GOT3 (cell line): Measurements from ENCODE around the gene CELSR1.

Source experiments
- DNase-seq: peaks from one replicate; lab custom pipeline; 2025; ENCODE audit warnings: mixed read lengths; lab: John Stamatoyannopoulos, UW

CELSR1 gene

GRCh38 chr22:46348099-46348695 lies 189.2 kb downstream of the CELSR1 start:
- DNase-seq: no peak

DNA sequence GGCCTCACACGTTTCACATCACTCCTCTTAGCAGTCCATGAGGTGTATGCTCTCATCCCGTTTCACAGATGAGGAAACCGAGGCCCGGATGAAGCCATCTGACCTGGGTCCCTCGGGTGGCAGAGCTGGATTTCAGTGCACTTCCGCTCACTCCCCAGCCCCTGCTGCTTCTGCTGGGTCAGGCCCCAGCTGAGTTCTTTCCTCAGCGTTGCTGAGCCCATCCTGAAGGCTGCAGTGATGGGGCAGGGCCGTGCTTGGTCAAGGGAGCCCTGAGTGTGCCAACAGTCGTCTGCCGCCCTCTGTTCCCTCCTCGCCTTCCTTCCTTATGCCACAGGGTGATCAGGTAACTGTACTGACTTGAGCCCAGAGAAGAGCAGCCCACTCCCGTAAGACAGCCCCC lies 189.8 kb downstream of the CELSR1 start:
- DNase-seq: no peak

GRCh38 chr22:46346680-46347405 lies 190.6 kb downstream of the CELSR1 start:
- DNase-seq: no peak

DNA sequence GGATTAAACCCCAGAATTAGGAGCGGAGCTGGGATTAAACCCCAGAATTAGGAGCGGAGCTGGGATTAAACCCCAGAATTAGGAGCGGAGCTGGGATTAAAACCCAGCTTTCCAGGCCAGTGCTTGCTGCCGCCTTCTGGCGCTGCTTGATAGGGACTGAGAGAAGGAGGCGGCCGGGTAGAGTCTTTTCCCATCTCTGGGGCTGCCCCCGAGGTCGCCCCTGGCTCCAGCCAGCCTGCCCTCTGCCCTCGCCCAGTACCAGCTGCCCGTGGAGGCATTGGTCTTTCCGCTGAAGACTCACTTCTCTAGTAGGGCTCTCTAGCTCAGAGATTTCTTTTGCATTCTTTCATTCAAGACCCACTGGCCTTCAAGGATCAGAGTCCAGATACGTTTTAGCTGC lies 196.7 kb downstream of the CELSR1 start:
- DNase-seq: no peak

DNA sequence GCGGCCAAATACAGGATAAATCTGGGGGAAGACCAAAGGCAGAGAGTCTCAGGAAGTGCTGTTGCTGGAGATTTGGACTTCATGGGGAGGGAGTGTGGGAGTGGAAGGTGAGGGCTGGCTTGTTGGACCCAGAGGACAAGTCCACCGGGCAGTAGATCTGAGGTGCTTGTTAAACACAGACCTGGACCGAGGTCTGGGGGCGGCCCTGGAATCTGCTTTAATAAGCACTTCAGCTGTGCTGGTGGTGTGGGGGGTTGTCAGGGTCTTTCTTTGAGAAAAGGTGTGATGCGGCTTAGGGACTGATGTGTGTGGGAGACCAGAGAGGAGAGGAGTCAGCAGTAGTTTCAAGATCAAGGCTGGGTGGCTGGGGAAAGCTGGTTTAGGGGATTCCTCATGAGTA lies 197.5 kb downstream of the CELSR1 start:
- DNase-seq: no peak

- no peak for DNase-seq
Measured at GRCh38 chr22:46338636-46339035, 198.8 kb downstream of the CELSR1 start.

DNA sequence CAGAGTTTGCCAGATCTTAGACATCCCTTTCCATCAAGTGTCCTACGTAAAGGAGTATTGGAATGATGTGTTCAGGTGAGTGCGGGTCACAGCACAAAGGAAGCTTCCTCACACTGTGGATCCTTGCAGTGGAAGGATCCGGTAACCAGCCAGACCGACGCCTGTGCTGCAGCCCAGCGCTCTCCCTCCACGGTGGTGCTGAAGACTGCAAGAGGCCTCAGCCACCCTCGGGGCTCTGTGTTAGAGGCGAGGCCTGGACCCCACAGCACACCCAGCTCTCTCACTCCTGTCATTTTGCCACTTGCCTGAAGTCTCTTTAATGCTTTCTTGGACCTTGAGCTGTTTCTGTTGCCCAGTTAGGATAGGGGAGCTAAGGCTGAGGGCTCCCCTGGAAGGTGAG lies 199.6 kb downstream of the CELSR1 start:
- DNase-seq: no peak

DNA sequence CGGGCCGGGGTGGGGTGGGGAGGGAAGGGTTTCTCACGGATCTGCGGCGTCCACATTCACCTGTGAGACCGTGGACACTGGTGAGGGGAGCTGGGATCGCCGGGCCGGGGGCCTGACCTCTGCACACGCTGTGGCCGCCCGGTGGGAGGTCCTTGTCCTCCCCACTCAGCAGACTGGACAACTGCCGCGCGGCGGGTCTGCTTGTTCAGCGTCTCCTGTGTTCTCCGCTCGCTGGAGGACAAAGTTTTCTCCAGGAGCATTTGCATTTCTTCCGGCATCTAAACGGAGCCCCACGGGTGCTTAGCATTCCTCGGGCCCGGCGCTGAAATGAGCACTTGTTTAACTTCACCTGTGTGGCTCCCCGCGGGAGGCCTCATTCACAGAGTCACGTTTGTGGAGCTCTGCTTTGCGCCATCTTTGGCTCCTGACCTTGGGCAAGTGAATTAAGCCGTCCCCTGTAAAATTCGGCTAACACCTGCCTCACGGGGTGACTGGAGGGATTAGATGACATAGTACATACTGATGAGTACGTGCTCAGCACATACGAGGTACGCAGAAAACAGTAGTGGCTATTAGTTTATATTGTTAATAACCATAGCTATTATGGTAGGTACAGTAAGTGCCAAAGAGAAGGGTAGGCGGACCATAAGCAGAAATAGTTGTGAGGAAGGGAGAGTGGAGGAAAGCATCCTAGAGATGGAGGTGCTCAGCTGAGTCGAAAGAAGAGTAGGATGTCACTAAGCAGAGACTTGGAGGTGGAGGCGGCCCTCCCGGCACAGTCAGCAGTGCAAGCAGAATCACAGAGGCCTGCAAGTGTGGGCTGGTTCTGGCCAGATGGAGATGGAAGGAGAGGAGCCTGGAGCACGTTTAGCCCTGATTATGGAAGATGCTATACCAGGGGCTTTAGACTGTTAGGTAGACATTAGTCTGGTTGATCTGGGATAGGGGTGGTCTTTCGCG lies 201.0 kb downstream of the CELSR1 start:
- no peak for DNase-seq

GRCh38 chr22:46335201-46336118 lies 202.0 kb downstream of the CELSR1 start, which contains the start of gene TRMU:
TSS of gene TRMU (plus strand) at chr22:46335714. CDS start at chr22:46335765, 51 bp downstream.
- peak; percentile 37 for DNase-seq

DNA sequence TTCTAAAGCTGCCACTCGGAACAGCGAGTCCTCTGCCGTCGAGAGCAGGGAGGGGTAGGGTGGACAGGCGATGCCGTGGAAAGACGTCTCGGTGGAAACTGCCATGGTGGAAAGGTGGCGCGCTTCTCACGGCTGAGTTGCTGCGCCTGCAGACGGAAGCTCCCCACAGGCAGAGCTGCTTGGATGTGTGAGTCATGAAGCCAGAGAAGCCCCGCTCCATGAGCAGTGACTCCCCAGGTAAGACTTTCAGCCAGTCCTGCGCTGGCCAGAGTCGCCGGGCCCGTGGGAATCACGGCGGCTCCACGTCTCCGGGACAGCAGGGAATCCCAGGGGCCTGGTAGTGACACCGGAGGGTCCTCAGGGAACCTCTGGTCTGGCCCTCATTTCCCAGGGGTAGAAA lies 205.9 kb downstream of the CELSR1 start:
- no peak for DNase-seq

DNA sequence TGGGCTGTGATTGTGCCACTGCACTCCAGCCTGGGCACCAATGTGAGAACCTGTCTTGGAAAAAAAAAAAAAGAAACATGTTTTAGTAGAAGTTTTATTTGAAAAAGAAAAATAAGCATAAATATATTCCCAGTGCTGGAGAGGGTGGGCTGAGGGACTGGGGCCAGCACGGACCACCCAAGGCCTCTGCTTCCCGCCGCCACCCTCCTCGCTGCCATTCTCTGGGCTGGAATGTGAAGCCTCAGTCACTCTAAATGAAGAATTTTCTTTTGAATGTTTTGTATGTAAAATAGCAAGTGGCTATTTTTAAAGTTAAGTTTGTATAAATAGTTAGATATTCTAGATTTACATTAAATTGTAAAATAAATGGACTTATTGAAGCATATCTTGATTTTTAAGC lies 207.0 kb downstream of the CELSR1 start:
- no peak for DNase-seq

GRCh38 chr22:46329616-46330015 lies 207.8 kb downstream of the CELSR1 start:
- DNase-seq: no peak

GRCh38 chr22:46328797-46329196 lies 208.6 kb downstream of the CELSR1 start:
- DNase-seq: no peak

GRCh38 chr22:46327691-46328465 lies 209.5 kb downstream of the CELSR1 start:
- no peak for DNase-seq

GRCh38 chr22:46326066-46326680 lies 211.2 kb downstream of the CELSR1 start:
- no peak for DNase-seq

DNA sequence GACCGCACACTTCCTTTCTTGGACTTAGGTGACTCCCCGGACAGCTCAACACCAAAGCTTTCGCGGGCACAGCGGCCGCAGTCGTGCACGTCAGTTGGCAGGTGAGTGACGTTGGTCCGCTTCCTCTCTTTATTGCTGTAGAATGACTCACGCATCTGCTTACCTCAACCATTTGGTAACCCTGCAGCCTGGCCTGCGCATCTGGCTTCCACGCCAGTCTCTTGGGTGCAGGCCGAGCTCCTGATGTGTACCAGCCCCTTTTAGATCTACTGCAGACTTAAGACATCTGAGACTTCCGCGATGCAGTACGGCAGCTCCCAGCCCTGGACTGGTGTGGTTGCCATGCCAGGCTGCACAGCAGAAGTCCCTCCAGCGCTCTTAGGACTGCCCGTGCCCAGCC lies 214.3 kb downstream of the CELSR1 start:
- DNase-seq: no peak

DNA sequence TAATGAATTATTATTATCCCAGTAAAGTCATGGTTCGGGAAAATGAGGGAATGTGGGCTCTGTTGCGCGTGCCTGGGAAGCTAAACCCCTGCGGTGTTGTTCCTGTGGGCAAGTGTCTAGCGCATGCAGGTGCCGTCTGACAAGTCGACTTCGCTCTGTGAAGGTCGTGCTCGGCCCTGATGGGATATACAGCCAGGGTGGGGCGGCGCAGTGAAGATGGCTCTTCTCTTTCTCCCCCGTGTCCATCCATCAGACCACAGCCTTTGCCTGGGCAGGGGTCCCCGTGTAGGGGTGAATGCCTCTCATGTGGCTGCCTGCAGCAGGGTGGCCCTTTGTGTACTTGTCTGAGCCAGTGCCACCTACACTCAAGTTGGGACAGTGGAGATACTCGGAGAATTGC lies 214.7 kb downstream of the CELSR1 start:
- no peak for DNase-seq

- no peak for DNase-seq
Measured at GRCh38 chr22:46320716-46321386, 216.6 kb downstream of the CELSR1 start.

GRCh38 chr22:46320166-46320710 lies 217.2 kb downstream of the CELSR1 start:
- DNase-seq: no peak
